Caco-2 (cell line): ENCODE measurements around the gene NSUN2. TPM values are rescaled to one million over a fixed set of nuclear protein-coding genes. Genes with fewer than 3 reads are reported as not detected.

ENCODE experiments used
- BruUV-seq: library from RNA; stranded (reverse); fragments of 400-500 nt; replicated peaks from 2 replicates; lab custom pipeline; 2021; lab: Mats Ljungman, UMichigan
- CTCF ChIA-PET: fragments of 300-600 bp; sonication (Branson Sonifier 250); formaldehyde crosslinking; loops from one replicate; lab custom pipeline; 2022; ENCODE audit warnings: antibody characterized with exemption; lab: Charles Lee
- POLR2A ChIA-PET: fragments of 300-600 bp; sonication (Branson Sonifier 250); formaldehyde crosslinking; loops from one replicate; lab custom pipeline; 2022; ENCODE audit warnings: antibody characterized with exemption; lab: Charles Lee
- DNase-seq, 2 experiments: peaks; one replicate each; pipeline versions ENCODE4 v3.0.0 to v3.0.0-alpha.2; 2020 to 2022
- H3K27me3 ChIP-seq: replicated peaks from 2 replicates; pipeline ENCODE4 v1.6.0; 2011; ENCODE audit warnings: low read length; ENCODE audit not compliant: control insufficient read depth, insufficient read depth
- H3K36me3 ChIP-seq: 2 replicates; pipeline ENCODE4 v1.5.1; 2011; ENCODE audit warnings: low read length; ENCODE audit not compliant: control insufficient read depth, insufficient read depth
- H3K4me1 ChIP-seq: fragments of 250-450 bp; sonication (Bioruptor Pico); 2 replicates; pipeline ENCODE4 v1.5.1; 2020; ENCODE audit warnings: mild to moderate bottlenecking
- H3K4me3 ChIP-seq: 2 replicates; pipeline ENCODE4 v1.5.1; 2011; ENCODE audit warnings: low read depth, mild to moderate bottlenecking, control low read depth, low read length
- H3K9me3 ChIP-seq: fragments of 250-450 bp; sonication (Bioruptor Pico); 2 replicates; pipeline ENCODE4 v1.5.1; 2020; ENCODE audit warnings: mild to moderate bottlenecking, moderate library complexity
- H3K27ac Mint-ChIP-seq: one replicate; pipeline ENCODE4 v1.8.0; 2022; ENCODE audit warnings: mixed read lengths; ENCODE audit not compliant: unreplicated experiment
- H3K27me3 Mint-ChIP-seq: one replicate; pipeline ENCODE4 v1.8.0; 2022; ENCODE audit warnings: mixed read lengths; ENCODE audit not compliant: insufficient read depth, unreplicated experiment
- H3K36me3 Mint-ChIP-seq: one replicate; pipeline ENCODE4 v1.8.0; 2022; ENCODE audit warnings: mild to moderate bottlenecking, mixed read lengths; ENCODE audit not compliant: insufficient read depth, unreplicated experiment
- H3K4me1 Mint-ChIP-seq: one replicate; pipeline ENCODE4 v1.8.0; 2022; ENCODE audit warnings: low read depth, mixed read lengths; ENCODE audit not compliant: unreplicated experiment
- H3K4me3 Mint-ChIP-seq: one replicate; pipeline ENCODE4 v1.8.0; 2022; ENCODE audit warnings: mild to moderate bottlenecking, moderate library complexity, mixed read lengths; ENCODE audit not compliant: unreplicated experiment
- H3K9me3 Mint-ChIP-seq: one replicate; pipeline ENCODE4 v1.8.0; 2022; ENCODE audit warnings: mixed read lengths; ENCODE audit not compliant: unreplicated experiment
- intact Hi-C: fragments of 100-400 bp; cut with micrococcal nuclease; formaldehyde crosslinking; loops from one replicate; pipeline ENCODE4 v1.10.0; 2022; ENCODE audit not compliant: unreplicated experiment
- total RNA-seq: library from RNA; stranded (reverse); gene quantifications from 2 replicates; pipeline ENCODE4 v1.2.3, GENCODE V29; 2022
- TF ChIP-seq, protein P1 (sequence below), 2 experiments: fragments of 200-600 bp in 1 of 2; IDR thresholded peaks; 1 replicate in 1 of 2; 2 replicates in 1 of 2; pipeline versions ENCODE4 v1.5.1 to v1.8.0; 2011 to 2022; ENCODE audit warnings: antibody characterized with exemption in 1 of 2, control low read depth in 1 of 2, inconsistent platforms in 1 of 2, low read depth in 1 of 2, low read length in 1 of 2, mild to moderate bottlenecking in 1 of 2, moderate library complexity in 1 of 2; ENCODE audit not compliant: insufficient read depth in 1 of 2, severe bottlenecking in 1 of 2, unreplicated experiment in 1 of 2

Gene NSUN2
- total RNA-seq, 1 experiment from 2014 or later = 93.8 TPM

DNA sequence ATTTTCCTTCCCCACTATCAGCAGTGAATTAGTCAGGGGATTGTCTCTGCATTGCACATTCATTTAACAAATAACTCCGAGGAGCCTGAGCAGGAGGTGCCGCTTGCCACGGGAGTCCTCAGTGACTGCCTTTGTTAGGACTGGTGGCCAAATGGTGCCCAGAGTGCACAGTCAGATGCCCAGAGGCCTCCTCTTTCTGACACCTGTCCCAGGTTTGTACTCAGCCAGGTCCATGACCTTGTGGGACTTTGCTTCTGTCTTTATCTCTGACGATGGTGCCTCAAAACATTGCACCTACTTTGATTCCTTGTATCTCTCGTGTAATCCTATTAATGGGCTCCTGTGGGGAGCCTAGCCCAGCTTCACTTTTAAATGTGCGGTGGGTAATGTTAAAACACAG lies 4.7 kb upstream of the NSUN2 start:
- no TSS peak for BruUV-seq
- no peak overlapping the region for H3K27ac Mint-ChIP-seq

DNA sequence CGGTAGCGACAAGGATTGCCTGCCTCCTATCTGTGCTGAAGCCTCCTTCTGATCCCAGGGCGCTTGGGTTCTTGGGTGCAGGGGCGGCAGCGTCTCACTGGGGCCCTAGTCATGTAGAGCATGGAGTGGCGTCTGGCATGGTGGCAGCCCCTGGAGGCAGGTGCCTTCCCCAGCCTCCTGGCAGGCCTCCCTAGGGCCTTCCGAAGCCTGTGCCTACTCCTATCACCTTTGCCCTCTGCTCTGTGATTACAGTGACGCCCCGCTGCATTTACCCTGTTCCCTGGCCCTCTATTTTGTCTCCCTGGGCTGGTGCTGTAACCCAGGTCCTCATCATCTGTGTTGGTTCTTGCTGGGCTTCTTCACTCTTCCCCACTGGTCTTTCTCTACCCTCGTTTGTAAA lies 4.2 kb upstream of the NSUN2 start:
- intact Hi-C loops = no loop called here
- no peak for DNase-seq
- Mint-ChIP-seq H3K4me1 (peaks cover 6% of the 10 kb centered on the region), H3K36me3 (peaks cover 12% of the 10 kb centered on the region), H3K27ac (no peak overlapping the region), H3K27me3 (no peaks in the 10 kb centered on the region), H3K4me3 (no peak overlapping the region), H3K9me3 (no peaks in the 10 kb centered on the region)
- Histone ChIP-seq H3K36me3 (no peaks in the 10 kb centered on the region), H3K9me3 (no peaks in the 10 kb centered on the region), H3K4me3 (no peak overlapping the region), H3K27me3 (no peaks in the 10 kb centered on the region), H3K4me1 (no peaks in the 10 kb centered on the region)
- TF ChIP-seq, protein P1, sequence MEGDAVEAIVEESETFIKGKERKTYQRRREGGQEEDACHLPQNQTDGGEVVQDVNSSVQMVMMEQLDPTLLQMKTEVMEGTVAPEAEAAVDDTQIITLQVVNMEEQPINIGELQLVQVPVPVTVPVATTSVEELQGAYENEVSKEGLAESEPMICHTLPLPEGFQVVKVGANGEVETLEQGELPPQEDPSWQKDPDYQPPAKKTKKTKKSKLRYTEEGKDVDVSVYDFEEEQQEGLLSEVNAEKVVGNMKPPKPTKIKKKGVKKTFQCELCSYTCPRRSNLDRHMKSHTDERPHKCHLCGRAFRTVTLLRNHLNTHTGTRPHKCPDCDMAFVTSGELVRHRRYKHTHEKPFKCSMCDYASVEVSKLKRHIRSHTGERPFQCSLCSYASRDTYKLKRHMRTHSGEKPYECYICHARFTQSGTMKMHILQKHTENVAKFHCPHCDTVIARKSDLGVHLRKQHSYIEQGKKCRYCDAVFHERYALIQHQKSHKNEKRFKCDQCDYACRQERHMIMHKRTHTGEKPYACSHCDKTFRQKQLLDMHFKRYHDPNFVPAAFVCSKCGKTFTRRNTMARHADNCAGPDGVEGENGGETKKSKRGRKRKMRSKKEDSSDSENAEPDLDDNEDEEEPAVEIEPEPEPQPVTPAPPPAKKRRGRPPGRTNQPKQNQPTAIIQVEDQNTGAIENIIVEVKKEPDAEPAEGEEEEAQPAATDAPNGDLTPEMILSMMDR (IDR thresholded peaks at IDR 0.05; ENCODE audit: insufficient read depth in 1 of 2, low read depth in 1 of 2, low read length in 1 of 2, severe bottlenecking in 1 of 2, unreplicated experiment in 1 of 2) = no peak
- CTCF ChIA-PET = no interaction called here
- POLR2A ChIA-PET = no interaction called here
- no TSS peak for BruUV-seq

More for the DNA sequence above, 4.7 kb upstream of the NSUN2 start:
- no peak overlapping the region for H3K4me3 ChIP-seq
- DNase-seq = no peak
- Mint-ChIP-seq H3K36me3 (peaks cover 6% of the 10 kb centered on the region), H3K4me1 (peaks cover under 1% of the 10 kb centered on the region), H3K27me3 (no peaks in the 10 kb centered on the region), H3K4me3 (no peak overlapping the region), H3K9me3 (no peaks in the 10 kb centered on the region)
- H3K36me3 ChIP-seq = no peaks in the 10 kb centered on the region
- no peaks in the 10 kb centered on the region for H3K27me3 ChIP-seq
- CTCF ChIA-PET = no interaction called here
- H3K9me3 ChIP-seq = no peaks in the 10 kb centered on the region
- POLR2A ChIA-PET = no interaction called here
- H3K4me1 ChIP-seq = no peaks in the 10 kb centered on the region
- TF ChIP-seq, protein P1 (IDR thresholded peaks at IDR 0.05; ENCODE audit: insufficient read depth in 1 of 2, low read depth in 1 of 2, low read length in 1 of 2, severe bottlenecking in 1 of 2, unreplicated experiment in 1 of 2) = no peak
- intact Hi-C loops = no loop called here

DNA sequence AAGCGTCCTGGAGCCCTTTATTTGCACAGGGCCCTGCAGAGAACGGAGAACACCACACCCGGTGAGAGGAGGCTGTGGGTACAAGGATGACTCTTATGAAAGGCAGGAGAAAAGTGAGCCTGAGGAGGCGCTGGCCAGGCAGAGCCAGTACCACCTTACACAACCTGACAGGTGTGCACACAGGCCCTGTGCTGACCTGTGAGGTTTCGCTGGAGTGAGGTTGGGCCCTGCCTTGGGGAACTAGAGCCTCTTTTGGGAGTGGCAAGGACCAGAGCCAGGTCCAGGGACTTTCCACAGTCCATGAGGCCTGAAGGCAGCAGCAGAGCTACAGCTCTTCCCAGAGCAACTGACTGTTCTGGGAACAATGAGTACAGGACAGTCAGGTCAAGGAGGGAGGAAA lies 3.4 kb upstream of the NSUN2 start:
- ChIA-PET CTCF (no interaction called here), POLR2A (no interaction called here)
- no peak for DNase-seq
- Mint-ChIP-seq H3K36me3 (peaks cover 16% of the 10 kb centered on the region), H3K4me3 (no peak overlapping the region), H3K27me3 (no peaks in the 10 kb centered on the region), H3K27ac (no peak overlapping the region), H3K4me1 (peaks cover 9% of the 10 kb centered on the region), H3K9me3 (no peaks in the 10 kb centered on the region)
- Histone ChIP-seq H3K4me3 (no peak overlapping the region), H3K36me3 (no peaks in the 10 kb centered on the region; the same call in 1 of the 2 replicates), H3K4me1 (peaks cover 4% of the 10 kb centered on the region; the same call in 1 of the 2 replicates), H3K9me3 (no peaks in the 10 kb centered on the region), H3K27me3 (no peaks in the 10 kb centered on the region)
- intact Hi-C loops = no loop called here
- TF ChIP-seq, protein P1 (IDR thresholded peaks at IDR 0.05; ENCODE audit: insufficient read depth in 1 of 2, low read depth in 1 of 2, low read length in 1 of 2, severe bottlenecking in 1 of 2, unreplicated experiment in 1 of 2) = no peak
- BruUV-seq = no TSS peak
